A673 (cell line): ENCODE data around the gene PTGES.

Experiments
- CTCF ChIP-seq: fragments of 300-800, 200-600 bp; sonication (generic); conservative IDR thresholded peaks from 2 replicates; pipeline ENCODE4 v1.5.1; 2017; ENCODE audit warnings: low read depth, mild to moderate bottlenecking, antibody characterized with exemption, low read length, moderate library complexity, mixed read lengths
- EZH2 ChIP-seq: fragments of 200-600 bp; sonication (generic); IDR thresholded peaks from 2 replicates; pipeline ENCODE4 v1.6.1; 2017; ENCODE audit warnings: borderline replicate concordance, low read depth, mild to moderate bottlenecking, mixed read lengths, antibody characterized with exemption, low read length; ENCODE audit not compliant: poor library complexity, severe bottlenecking

GRCh38 chr9:129781981-129782380 lies 29.1 kb upstream of the PTGES start:
- TF ChIP-seq CTCF (no peak), EZH2 (no peak)
